Putamen (tissue), 1 donor: Measurements from ENCODE around the gene GLRX5.
"Not testable (repeated sequence)": the region's sequence is repeated elsewhere in the genome, so short reads cannot be mapped to it uniquely, and the experiment has no call there.

Experiments used
- DNase-seq: peaks from one replicate; pipeline ENCODE4 v3.0.0-alpha.2; 2016; ENCODE audit warnings: low spot score

GLRX5 gene

GRCh38 chr14:95499354-95499750, 35.5 kb upstream of the GLRX5 start:
- no peak for DNase-seq

- DNase-seq: peak; percentile 92
These were observed 34.6 kb upstream of the GLRX5 start for GRCh38 chr14:95500201-95500681.

- DNase-seq: no peak
These were observed 34.0 kb upstream of the GLRX5 start for GRCh38 chr14:95500772-95501401.

- no peak for DNase-seq
These were observed 32.4 kb upstream of the GLRX5 start for GRCh38 chr14:95502381-95502950.

GRCh38 chr14:95503365-95504134, 31.3 kb upstream of the GLRX5 start:
- no peak for DNase-seq

DNA sequence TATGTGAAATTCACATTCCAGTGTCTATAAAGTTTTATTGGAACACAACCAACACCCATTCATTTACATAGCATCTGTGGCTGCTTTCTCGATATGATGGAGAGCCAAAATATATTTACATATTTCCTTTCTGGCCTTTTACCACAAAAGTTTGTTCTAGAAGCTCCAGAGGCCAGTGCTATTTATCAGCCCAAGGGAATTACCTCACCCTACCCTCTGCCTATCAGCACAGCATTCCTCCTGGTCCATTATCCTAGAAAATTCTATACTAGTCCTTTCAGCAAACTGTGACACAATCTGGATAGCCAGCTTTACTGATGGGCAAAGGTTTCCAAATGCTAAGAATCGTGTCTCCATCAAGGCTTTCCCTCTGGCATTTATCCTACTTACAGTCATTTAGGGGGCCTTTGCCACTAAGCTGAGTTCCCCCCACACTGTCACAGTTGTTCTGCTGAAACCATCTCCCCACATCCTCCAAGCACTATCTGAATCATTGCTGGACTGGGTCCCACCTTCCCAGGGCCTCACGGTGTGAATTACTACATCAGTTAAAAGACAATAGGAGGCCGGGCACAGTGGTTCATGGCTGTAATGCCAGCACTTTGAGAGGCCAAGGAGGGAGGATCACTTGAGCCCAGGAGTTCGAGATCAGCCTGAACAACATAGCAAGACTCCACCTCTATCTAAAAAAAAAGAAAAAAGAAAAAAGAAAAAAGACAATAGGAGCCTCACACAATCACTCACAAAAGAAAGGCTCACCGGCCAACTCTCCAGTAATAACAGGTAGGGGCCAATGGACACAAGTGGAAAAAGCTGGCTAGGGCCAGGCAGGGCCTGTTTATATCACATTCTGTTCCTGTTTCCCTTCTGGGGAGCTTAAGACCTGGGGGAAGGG, 30.5 kb upstream of the GLRX5 start:
- no peak for DNase-seq

DNA sequence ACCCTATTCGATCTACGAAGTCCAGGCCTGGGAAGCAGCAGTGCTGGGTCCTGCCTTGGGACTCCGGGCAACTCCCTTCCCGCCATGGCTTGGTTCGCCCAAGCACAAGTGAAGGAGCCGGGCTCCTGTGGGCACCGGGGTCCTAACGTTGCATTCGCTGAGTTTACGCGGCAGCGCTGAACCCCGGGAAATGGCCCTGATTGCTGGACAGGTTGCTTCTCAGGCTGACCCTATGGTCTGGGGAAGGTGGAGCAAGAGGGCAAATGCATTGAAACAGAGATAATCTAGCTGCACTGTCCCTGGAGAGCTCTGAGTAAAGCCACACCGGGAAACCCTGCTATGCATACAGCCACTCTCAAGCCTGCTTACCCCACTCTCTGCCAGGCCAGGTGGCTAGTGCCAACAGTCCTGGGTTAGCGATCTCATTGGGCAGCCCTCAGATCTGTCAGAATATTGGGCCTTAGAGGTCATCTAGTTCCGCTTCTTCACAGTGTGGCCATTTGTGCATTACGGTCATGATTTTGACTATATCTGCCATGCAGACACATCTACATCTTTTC, 29.7 kb upstream of the GLRX5 start:
- DNase-seq: no peak

- DNase-seq: no peak
These were observed 27.7 kb upstream of the GLRX5 start for GRCh38 chr14:95507174-95507573.

DNA sequence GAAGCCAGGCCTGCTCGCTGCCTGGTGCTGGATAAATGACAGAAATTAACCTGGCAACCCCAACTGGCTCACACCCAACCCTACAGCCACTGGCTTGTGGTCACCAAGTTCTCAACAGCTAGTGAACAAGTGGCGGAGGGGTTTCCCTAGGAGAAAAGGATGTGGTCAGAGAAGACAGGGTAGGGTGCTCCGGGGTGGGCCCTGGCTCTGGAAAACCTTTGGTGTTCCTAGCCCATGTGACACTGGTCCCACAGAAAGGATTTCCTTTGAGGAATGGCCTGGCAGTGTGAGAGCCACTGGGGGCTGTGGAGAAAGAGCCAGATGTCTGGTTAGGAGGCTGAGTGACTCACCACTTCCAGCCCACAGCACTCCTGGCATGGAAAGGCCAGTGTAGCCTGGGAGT, 27.1 kb upstream of the GLRX5 start:
- no peak for DNase-seq

GRCh38 chr14:95508377-95508776, 26.5 kb upstream of the GLRX5 start:
- no peak for DNase-seq

GRCh38 chr14:95509495-95509894, 25.4 kb upstream of the GLRX5 start:
- DNase-seq: no peak

GRCh38 chr14:95510344-95510743, 24.5 kb upstream of the GLRX5 start:
- DNase-seq: not testable (repeated sequence)

DNA sequence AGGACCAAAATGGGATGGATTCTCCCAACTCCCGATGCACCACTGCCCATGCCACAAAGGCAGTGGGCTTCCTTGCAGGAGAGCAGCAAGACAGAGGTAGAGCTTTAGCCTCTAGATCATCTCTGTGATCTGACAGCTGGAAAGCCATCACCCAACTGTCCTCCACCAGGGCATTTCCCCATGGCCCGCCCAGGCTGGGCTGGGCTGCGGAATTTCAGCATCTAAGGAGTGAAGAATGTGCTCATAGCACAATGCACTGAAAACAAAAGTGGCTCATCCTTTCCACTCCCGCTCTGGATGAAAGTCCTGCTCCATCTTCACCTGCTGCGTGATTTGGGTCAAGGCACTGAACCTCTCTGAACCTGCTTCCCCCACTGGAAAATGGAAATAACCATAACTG, 24.0 kb upstream of the GLRX5 start:
- DNase-seq: no peak

- DNase-seq: no peak
These were observed 23.2 kb upstream of the GLRX5 start for GRCh38 chr14:95511687-95512086.

DNA sequence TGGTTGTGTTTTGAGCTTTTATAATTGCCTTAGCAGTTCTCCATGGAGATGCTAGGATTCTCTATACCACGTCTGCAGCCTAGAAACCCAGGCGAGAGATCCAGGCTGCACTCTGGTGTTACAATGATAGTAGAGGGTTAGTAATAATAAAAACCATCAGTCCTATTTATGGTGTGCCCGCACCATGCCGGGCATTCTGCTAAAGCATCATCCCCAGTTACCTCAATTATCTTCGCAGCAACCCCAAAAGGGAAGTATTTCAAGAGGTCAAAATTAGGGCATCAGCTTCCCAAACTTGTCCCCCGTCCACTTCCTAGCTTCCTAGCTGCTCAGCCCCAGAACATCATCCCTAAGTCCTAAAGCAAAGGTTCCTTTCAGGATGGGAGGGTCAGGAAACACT, 21.6 kb upstream of the GLRX5 start:
- DNase-seq: no peak

GRCh38 chr14:95514131-95515079, 20.4 kb upstream of the GLRX5 start:
- DNase-seq: no peak

- DNase-seq: peak; percentile 60
These were observed 19.8 kb upstream of the GLRX5 start for GRCh38 chr14:95515080-95515489.

DNA sequence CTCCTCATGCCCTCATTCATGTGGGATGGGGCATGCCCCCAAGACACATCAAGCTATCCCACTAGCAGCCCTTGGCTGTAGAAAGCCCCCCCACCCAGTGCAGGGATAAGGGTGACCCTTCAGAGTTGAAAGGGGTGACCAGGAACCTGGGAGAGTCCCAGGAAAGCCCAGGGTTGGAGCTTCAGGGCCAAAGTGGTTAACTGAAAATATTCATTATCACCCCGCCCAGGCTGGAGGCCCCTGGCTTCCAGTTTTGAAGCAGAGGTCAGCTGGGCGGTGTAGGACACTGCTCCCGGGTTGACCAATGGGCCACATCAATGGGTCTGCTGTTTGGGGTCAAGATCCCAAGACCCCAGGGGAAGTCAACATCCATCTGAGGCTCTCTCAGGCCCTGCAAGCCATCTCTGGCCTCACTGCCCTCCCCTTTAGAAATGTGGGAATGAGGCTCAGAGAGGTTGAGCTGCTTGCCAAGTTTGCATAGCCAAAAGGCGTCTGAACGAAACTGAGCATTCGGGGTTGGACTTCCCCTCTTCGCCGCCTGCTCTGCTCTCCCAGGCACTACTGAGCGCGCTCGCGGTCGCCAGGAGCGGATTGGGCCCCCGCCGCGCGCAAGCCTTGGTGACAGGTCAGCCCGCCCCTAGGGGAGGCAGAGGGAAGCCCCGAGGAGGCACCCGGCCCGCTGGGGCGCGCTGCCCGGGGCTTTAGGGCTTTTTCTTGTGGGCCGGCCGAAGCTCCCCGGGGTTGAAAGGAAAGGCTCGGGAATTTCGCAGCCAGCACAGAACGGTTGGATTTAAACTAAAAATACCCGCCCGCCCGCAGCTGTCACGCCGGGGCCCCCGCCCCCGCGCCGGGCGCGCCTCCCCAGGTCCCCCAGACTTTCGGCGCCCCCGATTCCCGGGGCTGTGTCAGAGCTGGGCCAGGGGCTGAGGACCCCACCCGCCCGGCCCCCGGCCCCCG, 19.0 kb upstream of the GLRX5 start:
- DNase-seq: peak; percentile 50

- no peak for DNase-seq
These were observed 18.2 kb upstream of the GLRX5 start, which contains the start of gene SYNE3 for GRCh38 chr14:95516554-95517181. Gene SYNE3, minus strand, starts transcription at chr14:95516650. Its CDS starts 40,829 bp downstream, at chr14:95475821.
